ENCODE measurements around the gene CCDC174.

Gene CCDC174

GRCh38 chr3:14688525-14688924 lies 37.0 kb downstream of the CCDC174 start:
- DNase-seq (ENCODE audit: low spot score) = no peak

DNA sequence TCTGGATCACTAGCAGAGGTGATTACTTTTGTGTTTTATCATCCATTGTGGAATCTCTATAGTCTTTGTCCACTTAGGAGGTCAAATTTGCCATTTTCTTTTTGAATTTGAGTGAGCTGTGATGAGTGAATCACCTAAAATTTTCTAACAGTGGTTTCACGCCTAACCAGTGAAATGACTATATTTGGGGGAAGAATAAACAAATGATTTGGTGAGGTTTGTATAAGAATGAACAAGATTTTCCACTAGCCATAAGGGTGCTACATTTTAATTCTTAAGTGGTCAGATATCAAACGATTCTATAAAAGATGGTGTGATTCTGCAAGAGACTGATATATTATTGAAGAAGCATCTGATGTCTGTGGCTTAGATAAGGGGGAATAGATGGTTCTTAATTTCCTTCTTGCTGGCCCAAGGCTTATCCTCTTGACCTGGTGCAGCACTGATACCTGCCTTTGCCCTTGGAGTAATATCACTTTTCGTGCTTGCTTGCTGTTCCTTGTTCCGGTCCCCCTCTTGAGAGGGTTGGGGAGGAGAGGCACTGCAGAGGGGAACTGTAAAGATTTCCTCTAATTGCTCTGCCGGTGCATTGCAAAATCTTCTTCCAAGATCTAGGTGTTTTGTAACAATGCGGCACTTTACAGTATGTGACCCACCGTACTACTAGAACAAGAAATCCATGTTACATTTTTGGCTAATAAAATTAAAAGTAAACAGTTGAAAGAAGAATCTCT lies 37.9 kb downstream of the CCDC174 start:
- DNase-seq (ENCODE audit: low spot score) = peak; percentile 36
- no peak for TF ChIP-seq CTCF (IDR thresholded peaks at IDR 0.05; ENCODE audit: extremely low read depth, missing control alignments)

More at GRCh38 chr3:14688525-14688924, 37.0 kb downstream of the CCDC174 start:
- TF ChIP-seq CTCF (IDR thresholded peaks at IDR 0.05; ENCODE audit: extremely low read depth, missing control alignments) = no peak

- DNase-seq (ENCODE audit: low spot score) = peak; percentile 54
- TF ChIP-seq CTCF (IDR thresholded peaks at IDR 0.05; ENCODE audit: extremely low read depth, missing control alignments) = no peak
Measured at GRCh38 chr3:14691239-14691638, 39.7 kb downstream of the CCDC174 start.

GRCh38 chr3:14691719-14692118 lies 40.2 kb downstream of the CCDC174 start:
- DNase-seq (ENCODE audit: low spot score) = no peak
- no peak for TF ChIP-seq CTCF (IDR thresholded peaks at IDR 0.05; ENCODE audit: extremely low read depth, missing control alignments)

- DNase-seq (ENCODE audit: low spot score) = no peak
- TF ChIP-seq CTCF (IDR thresholded peaks at IDR 0.05; ENCODE audit: extremely low read depth, missing control alignments) = no peak
Measured at GRCh38 chr3:14698601-14699244, 47.2 kb downstream of the CCDC174 start.

- no peak for TF ChIP-seq CTCF (IDR thresholded peaks at IDR 0.05; ENCODE audit: extremely low read depth, missing control alignments)
- DNase-seq (ENCODE audit: low spot score) = no peak
Measured at GRCh38 chr3:14699643-14700042, 48.1 kb downstream of the CCDC174 start.

DNA sequence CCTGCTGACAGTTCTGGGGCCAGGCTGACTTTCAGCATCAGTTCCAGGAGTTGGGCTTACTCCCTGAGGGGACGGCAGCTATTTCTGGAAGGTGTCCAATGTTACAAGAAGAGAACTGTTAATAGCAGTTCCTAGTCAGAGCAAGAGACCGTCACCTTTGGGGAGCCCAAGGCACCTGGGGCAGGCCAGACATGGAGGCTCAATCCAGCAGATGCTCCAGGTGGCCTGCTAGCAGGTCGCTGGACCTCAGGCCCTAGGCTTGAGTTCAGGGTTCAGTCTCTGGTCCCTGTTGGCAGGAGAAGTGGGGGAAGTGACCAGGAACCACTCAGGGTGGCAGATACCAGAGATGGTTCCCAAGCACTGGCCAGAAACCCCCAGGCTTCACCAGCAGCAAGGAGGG lies 49.3 kb downstream of the CCDC174 start:
- TF ChIP-seq CTCF (IDR thresholded peaks at IDR 0.05; ENCODE audit: extremely low read depth, missing control alignments) = no peak
- DNase-seq (ENCODE audit: low spot score) = no peak

Measured in GM20000 (cell line).